ENCODE data around the gene ZFYVE21. TPM values are rescaled to one million over a fixed set of nuclear protein-coding genes. Genes with fewer than 3 reads are reported as not detected.

The ZFYVE21 gene
- total RNA-seq, 3 donors from 2014 or later: 49.9 to 67.1 (median 60.9) TPM

DNA sequence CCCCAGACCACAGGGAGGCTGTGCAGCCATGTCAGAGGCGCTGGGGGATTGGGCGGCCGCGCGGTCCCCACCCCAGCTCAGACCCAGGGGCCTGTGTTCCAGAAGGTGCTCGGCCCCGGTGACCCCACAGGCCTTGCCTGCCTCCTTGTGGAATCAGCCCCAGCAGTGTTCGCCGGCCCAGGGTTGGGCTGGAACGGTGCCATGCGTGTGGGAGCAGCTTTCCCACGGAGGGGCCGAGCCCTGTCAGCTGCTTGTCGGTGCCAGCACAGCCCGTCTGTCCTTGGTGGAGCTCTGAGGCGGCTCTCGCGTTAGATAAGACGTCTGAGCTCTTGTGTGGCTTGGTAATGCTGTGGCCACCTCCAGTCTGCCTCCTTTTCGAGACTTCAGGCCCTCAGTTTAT is 8.5 kb downstream of the ZFYVE21 start:
- ATAC-seq (peak; percentile 10), DNase-seq (peak in 1 of 3 donors; percentile 67)
- H3K4me3 ChIP-seq: no peak overlapping the region
- H3K36me3 ChIP-seq (ENCODE audit: low read depth): peaks cover 3% of the 10 kb centered on the region
- no peaks in the 10 kb centered on the region for H3K9me3 ChIP-seq
- peaks cover 15% of the 10 kb centered on the region for H3K4me1 ChIP-seq (ENCODE audit: low read depth)
- intact Hi-C loops (cut with DNase I, micrococcal nuclease): no loop called here
- TF ChIP-seq, protein P1, sequence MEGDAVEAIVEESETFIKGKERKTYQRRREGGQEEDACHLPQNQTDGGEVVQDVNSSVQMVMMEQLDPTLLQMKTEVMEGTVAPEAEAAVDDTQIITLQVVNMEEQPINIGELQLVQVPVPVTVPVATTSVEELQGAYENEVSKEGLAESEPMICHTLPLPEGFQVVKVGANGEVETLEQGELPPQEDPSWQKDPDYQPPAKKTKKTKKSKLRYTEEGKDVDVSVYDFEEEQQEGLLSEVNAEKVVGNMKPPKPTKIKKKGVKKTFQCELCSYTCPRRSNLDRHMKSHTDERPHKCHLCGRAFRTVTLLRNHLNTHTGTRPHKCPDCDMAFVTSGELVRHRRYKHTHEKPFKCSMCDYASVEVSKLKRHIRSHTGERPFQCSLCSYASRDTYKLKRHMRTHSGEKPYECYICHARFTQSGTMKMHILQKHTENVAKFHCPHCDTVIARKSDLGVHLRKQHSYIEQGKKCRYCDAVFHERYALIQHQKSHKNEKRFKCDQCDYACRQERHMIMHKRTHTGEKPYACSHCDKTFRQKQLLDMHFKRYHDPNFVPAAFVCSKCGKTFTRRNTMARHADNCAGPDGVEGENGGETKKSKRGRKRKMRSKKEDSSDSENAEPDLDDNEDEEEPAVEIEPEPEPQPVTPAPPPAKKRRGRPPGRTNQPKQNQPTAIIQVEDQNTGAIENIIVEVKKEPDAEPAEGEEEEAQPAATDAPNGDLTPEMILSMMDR (IDR thresholded peaks at IDR 0.05): no peak

DNA sequence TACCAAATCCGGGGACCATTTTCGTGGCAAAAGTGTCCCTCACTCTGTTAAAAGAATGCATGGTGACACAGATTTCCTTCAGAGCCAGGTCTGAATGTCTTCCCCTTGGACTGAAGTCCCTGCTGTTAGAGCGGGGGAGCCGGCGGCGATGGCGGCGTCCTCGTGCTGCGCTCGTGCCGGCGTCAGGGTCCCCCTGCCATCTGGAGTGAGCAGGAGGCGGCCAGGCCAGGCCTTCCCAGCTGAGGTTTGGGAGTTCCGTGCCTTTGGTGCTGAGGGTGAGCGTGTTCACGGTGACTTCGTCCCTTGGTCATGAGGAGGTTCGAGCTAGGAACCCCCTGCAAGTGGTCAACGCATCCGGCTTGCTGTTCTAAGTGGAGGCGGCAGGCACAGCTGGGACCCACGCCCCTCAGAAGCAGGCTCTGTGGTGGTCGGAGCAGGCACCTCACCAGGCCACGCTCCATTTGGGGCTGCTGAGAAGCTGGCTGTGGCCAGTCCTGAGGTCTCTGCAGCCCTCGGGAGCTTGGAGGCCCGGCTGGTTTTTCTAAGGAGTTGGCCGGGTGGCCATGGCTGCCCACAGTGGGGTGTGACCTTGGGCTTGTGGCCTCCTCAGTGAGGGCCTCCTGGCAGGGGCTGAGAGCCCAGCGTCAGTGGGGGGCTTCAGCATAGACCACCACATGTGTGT is 9.5 kb downstream of the ZFYVE21 start:
- intact Hi-C loops (cut with DNase I, micrococcal nuclease): no loop called here
- H3K4me3 ChIP-seq: no peak overlapping the region
- H3K9me3 ChIP-seq: no peaks in the 10 kb centered on the region
- ATAC-seq: no peak
- peaks cover 15% of the 10 kb centered on the region for H3K4me1 ChIP-seq (ENCODE audit: low read depth)
- no peak for DNase-seq
- TF ChIP-seq, protein P1 (IDR thresholded peaks at IDR 0.05): no peak
- H3K36me3 ChIP-seq (ENCODE audit: low read depth): peaks cover 3% of the 10 kb centered on the region

DNA sequence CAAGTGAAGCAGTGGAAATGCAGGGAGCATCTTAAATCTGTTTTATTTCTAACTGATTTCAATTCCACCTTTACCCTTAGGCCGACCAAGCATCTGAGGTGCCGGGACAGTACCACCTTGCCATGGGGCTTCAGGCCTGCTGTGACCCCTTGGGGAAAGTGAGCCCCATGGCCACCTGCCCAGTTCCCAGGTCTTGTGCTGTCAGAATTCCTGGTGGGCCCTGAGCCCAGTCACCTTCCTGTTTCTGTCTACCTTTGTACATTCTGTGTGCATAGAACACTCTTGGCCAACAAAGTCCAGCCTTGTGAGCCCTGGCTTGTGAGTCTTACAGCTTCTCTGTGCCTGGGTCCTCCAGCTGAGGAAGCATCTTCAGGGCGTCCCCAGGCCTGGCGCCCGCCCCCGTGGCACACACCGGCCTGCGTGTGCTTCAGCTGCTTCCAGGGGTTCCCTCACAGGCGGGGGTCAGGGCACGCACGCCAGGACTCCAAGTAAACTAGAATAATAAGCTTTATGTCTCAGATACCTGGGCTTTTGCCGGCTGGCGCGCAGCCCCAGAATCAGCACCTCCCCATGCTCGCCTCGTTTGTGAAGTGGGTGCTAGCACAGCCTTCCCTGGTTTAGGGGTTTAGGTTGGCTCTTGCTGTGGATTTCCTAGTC is 10.3 kb downstream of the ZFYVE21 start:
- peaks cover 15% of the 10 kb centered on the region for H3K4me1 ChIP-seq (ENCODE audit: low read depth)
- H3K4me3 ChIP-seq: no peak overlapping the region
- H3K36me3 ChIP-seq (ENCODE audit: low read depth): peaks cover 3% of the 10 kb centered on the region
- ATAC-seq (no peak), DNase-seq (no peak)
- H3K9me3 ChIP-seq: no peaks in the 10 kb centered on the region
- TF ChIP-seq, protein P1 (IDR thresholded peaks at IDR 0.05): no peak
- intact Hi-C loops (cut with DNase I, micrococcal nuclease): no loop called here

- peaks cover 15% of the 10 kb centered on the region for H3K4me1 ChIP-seq (ENCODE audit: low read depth)
- peaks cover 3% of the 10 kb centered on the region for H3K36me3 ChIP-seq (ENCODE audit: low read depth)
- no peak for DNase-seq
- no peaks in the 10 kb centered on the region for H3K9me3 ChIP-seq
- intact Hi-C loops (cut with DNase I, micrococcal nuclease): no loop called here
- TF ChIP-seq, protein P1 (IDR thresholded peaks at IDR 0.05): no peak
- H3K4me3 ChIP-seq: no peak overlapping the region
- ATAC-seq: no peak
Observed at GRCh38 chr14:103726474-103726873, 10.9 kb downstream of the ZFYVE21 start.

GRCh38 chr14:103727313-103727980 is 11.8 kb downstream of the ZFYVE21 start:
- peaks cover 3% of the 10 kb centered on the region for H3K36me3 ChIP-seq (ENCODE audit: low read depth)
- peak; percentile 66 to 78 (median 71) for DNase-seq
- peaks cover 15% of the 10 kb centered on the region for H3K4me1 ChIP-seq (ENCODE audit: low read depth)

More at GRCh38 chr14:103727313-103727980, 11.8 kb downstream of the ZFYVE21 start:
- Histone ChIP-seq H3K4me3 (no peak overlapping the region), H3K9me3 (no peaks in the 10 kb centered on the region)
- intact Hi-C loops (cut with DNase I, micrococcal nuclease): no loop called here
- TF ChIP-seq, protein P1 (IDR thresholded peaks at IDR 0.05): no peak
- ATAC-seq: peak; percentile 83
